Hematopoietic multipotent progenitor cell treated with erythropoietin and hydrocortisone succinate and interleukin-3 and kit ligand, for 8 days (in vitro differentiated cells): ENCODE results near the gene SNRNP200.
"Not testable (repeated sequence)": the region's sequence is repeated elsewhere in the genome, so short reads cannot be mapped to it uniquely, and the experiment has no call there.

Experiments used
- DNase-seq: peaks from one replicate; pipeline ENCODE4 v3.0.0-alpha.2; 2015

SNRNP200 gene

DNA sequence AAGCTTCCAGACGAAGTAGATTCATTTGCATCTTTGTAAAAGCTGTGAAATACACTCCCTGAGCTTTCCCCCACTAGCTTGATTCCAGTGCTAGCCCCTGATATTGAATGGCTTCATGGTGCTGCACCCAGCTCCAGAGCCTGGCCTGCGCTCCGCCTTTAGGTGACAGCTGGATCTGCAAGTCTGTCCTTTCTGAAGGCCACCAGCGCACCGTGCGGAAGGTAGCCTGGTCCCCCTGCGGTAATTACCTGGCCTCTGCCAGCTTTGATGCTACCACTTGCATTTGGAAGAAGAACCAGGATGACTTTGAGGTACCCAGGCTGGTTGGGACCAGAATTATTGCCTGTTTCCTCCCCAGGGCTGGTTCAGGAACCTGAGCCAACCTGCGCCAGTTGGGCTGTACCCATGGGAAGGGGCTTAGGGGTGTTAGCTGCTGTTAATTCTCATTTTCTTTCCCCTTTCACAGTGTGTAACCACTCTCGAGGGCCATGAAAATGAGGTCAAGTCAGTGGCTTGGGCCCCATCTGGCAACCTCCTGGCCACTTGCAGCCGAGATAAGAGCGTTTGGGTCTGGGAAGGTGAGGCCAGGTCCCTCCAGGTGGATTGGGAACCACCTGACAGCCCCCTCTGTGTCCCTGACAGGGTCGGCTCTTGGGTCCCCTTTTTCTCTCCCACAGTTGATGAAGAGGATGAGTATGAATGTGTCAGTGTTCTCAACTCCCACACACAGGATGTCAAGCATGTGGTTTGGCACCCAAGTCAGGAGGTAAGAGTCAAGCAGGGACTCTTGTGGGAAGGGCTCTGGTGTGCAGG lies 38.0 kb downstream of the SNRNP200 start:
- peak; percentile 69 for DNase-seq

GRCh38 chr2:96265840-96266679 lies 39.3 kb downstream of the SNRNP200 start, which contains the start of the genes CIAO1 and TMEM127:
Gene CIAO1, plus strand, starts transcription at chr2:96266225. Its CDS starts 126 bp downstream, at chr2:96266351.
Gene TMEM127, minus strand, starts transcription at chr2:96265997. Its CDS starts 616 bp downstream, at chr2:96265381.
- DNase-seq, result peak; percentile 98

DNA sequence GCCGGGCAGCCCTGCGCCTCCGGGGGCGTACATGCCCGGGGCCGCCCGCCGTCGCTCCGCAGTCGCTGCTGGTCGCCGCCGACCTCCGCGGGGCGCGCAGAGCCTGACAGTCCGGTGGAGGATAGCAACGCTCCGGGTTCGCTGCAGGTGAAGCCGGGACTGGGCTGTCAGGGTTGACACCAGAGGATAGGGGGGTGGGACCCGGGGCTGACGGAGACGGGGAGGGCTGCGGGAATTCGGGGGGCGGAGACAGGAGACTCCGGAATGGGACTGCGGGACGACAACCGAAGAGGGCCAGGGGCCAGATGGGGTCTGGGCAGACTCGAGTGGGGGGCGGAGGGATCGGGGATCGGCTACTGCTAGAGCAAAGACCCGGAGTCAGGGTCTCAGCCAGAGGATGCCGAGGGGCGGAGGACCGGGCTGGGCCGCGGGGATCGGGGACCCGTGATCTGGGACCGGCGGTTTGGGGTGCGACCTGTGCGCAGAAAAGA lies 40.0 kb downstream of the SNRNP200 start:
- DNase-seq, result no peak

DNA sequence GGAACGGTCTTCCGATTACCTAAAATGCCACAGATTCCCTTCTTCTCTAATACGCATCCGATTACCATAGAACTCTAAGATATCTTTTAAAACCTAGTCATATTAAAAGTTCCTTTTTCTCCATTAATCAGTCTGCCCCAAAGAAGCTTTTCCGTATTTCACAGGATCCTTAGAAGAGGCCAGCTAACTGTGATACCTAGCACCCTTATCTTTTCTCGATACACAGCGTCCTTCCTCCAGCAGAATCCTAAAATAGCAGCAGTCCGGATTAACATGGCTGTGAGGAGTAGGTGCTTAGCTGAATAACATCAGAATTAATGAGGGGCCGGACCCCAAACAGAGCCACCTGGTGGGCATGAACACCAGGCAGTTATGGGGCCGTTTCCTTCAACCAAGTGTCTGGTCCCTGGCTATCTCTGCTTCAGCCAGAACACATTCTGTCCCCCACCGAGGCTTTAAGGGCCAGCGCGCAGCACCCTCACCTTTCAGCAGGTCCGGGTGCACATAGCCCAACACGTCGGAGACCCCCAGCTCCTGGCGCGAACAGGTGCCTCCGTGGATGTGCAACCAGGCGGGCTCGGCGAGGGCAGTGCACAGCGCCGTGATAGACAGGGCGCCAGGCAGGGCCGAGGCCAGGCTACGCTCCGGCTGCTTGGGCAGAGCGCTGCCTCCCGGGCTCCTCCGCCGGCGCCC lies 40.5 kb downstream of the SNRNP200 start:
- DNase-seq, result peak; percentile 62

DNA sequence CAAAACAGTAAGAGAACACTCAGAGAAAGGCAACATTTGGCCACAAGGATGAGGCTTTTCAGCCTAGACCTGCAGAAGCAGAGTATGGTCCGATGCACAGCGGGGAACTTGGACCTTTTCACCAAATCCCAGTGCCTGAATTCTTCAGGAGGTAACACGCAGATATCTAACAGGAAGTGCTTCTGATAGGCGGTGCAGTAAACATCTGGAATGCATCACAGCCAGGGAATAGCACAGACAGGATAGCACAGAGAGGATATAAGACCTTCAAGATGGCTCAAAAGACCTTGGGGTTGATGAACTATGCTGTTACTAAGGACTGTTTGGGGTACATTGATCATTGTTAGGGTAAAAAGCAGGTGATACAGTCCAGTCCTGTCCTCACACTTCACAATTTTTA lies 41.3 kb downstream of the SNRNP200 start:
- no peak for DNase-seq

DNA sequence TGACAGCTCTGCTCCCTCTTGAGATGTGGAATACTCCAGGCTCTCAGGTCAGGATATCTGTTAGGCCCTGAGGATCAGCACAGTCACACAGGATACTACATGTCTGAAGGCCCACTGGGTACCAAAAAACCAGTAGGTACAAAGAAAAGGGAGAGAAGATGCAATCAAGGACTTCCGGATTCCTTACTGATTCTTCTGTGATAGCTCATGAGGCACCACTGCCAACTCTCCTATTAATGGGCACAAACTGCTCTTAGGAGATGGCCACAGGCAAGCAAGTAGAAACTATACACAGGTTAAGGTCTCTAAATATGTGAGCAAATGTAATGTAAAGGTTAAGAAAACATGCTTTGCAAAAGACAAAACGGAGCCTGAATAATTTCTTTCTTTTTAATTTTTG lies 43.0 kb downstream of the SNRNP200 start:
- no peak for DNase-seq

GRCh38 chr2:96261328-96262003 lies 43.9 kb downstream of the SNRNP200 start:
- no peak for DNase-seq

DNA sequence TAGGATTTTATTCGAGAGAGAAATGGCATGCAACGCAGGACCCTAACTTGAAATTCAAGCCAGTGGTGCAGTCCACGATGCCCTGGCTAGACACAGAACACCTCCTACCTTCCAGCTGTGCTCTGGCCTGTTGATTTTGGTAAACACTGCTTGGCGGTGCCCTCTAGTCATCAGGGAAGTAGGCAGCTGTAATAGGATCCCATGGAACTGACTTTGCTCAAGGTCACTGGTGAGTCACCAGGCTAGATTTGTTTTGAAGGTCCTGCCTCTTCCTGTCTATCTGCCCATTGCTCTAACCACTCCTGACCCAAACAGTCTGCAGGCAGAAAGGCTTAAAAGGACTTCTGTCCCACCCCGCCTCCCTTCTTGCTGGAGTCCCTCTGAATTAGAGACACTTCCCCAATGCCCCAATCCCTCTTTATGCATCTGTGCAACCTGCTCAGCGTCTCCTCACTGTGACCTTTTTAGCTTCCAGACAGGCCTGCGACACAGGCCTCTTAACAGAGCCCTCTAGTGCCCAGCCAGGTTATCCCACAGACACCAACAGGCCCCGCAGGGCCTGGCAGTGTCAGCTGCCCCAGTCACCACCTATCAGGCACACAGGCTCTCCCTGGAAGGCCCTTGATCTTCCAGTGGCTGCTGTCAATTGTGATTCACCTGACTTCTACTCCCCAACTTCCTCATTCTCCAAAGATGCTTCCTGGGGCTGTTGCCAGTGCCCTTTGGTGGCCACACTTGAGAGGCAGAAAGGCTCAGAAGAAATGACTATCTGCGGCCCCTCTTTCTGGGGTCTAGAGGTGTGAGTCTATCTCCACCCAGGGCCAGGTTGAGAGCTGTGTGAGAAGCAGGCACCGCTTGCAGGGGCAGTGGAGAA lies 44.7 kb downstream of the SNRNP200 start:
- peak; percentile 77 for DNase-seq

GRCh38 chr2:96259497-96259921 lies 45.8 kb downstream of the SNRNP200 start:
- DNase-seq, result no peak

- no peak for DNase-seq
Observed at GRCh38 chr2:96258166-96259022, 47.0 kb downstream of the SNRNP200 start.

- DNase-seq, result not testable (repeated sequence)
Observed at GRCh38 chr2:96257744-96258143, 47.6 kb downstream of the SNRNP200 start.

DNA sequence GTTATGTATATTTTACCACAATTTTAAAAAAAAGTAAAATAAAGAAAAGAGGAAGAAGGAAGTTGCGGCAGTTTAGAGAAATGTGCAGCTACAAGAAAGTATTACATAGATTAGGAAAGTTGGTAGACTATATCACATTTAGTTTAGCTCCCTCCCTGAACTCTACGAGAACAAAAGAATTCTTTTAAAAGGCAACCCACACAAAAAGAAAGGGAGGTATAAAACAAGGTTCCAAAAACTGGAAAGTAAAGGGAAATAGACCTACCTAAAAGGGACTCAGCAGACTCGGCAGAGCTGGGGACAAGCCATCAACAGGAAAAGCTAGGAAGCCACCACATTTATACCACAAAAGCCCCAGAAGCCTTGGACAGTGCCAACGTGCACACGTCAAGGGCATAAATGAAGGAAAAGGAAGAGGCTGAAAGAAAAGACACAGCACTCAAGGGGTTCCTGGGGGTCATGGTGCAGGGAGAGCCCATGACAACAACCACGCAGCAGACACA lies 48.7 kb downstream of the SNRNP200 start:
- no peak for DNase-seq

GRCh38 chr2:96254571-96254970 lies 50.8 kb downstream of the SNRNP200 start:
- DNase-seq, result no peak

GRCh38 chr2:96253006-96253405 lies 52.3 kb downstream of the SNRNP200 start:
- DNase-seq, result no peak

GRCh38 chr2:96252526-96252925 lies 52.8 kb downstream of the SNRNP200 start:
- DNase-seq, result no peak

GRCh38 chr2:96251721-96252292 lies 53.5 kb downstream of the SNRNP200 start:
- no peak for DNase-seq

DNA sequence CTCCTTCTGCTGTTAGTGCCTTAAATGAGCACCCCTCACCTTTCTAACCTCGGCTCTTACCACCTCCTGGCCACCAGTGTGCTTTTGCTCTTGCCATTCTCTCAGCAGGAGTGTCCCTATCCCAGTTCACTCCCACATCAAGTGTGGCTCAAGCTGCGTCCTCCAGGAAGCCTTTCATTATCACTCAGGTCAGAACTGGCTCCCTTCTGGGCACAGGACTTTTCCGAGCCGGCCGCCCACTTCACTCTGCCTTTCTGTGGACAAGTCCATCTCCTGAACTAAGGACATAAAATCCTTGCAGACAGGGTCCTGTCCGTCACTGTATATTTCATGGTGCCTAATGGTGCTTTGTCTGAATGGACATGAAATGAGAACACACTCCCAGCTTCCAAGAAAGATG lies 55.2 kb downstream of the SNRNP200 start:
- no peak for DNase-seq

DNA sequence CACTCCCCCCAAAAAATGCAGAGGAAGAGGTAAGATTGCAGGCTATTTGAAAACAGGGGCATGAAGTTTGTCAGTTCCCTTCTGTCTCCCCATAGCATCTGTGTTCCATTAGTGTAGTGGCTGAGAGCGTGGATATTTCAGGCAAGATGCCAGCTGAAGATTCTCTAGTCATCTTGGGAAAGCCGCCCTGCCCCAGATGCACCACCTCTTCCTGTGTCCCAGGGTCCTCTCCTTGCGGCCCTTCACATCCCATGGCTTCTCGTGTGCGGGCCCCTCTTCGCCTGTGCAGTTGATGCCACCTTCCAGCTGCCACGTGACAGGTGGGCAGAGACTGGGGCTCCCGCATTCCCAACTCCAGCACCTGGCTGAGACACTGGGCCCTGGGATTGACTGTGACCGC lies 55.7 kb downstream of the SNRNP200 start:
- DNase-seq, result no peak

DNA sequence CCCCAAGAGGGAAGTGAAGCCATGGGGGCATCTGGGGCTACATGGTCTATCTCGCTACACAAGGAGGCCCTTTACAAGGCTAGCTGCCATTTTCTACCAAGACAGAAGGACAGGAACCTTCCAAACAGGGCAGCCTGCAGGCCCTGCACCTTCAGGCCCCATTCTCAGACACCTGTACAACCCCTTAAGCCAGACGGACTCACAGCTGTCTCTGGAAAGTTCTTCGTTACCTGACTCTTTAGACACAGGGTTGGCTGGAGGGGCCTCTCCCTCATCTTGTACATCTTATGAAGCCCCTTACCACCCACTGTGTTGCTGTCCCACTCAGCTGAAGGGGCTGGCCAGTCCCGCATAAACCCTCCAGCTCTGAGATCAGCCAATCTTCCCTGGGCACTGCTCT lies 56.7 kb downstream of the SNRNP200 start:
- DNase-seq, result no peak

DNA sequence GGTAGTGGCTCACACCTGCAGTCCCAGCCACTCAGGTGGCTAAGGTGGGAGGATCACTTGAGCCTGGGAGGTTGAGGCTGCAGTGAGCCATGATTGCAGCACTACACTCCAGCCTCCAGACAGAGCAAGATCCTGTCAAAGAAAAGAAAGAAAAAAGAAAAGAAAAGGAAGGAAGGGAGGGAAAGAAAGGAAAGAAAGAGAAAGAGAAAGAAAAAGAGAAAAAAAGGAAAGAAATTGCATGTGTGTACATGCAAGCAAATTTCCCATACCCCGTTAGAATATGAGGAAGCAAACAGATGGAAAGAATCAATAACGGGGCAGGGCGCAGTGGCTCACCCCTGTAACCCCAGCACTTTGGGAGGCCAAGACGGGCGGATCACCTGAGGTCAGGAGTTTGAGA lies 57.5 kb downstream of the SNRNP200 start:
- DNase-seq, result no peak
